Non-pigmented ciliary epithelial cell (primary cell): Measurements from ENCODE around the gene NR4A2.

Source experiments
- DNase-seq: peaks from one replicate; pipeline ENCODE4 v3.0.0-alpha.2; 2010; ENCODE audit warnings: low read depth

Gene NR4A2

DNA sequence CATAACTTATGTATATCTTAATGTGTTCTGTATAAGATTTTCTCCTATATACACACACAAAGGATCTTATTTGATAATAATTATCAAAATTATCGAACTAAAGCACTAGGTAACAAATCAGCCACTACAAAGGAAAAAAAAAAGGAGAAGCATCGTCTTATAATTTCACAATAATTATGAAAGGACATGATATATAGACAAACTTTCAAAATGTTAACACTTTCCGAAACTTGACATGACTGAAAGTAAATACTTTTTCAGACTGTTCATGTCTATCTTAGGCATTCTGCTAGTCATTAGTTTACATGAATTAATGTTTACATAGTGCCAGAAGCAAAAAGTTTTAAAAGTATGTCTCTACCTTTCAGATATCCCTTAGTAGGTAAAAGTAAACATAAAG lies 7.3 kb upstream of the NR4A2 start:
- DNase-seq: no peak

- no peak for DNase-seq
These were observed 6.8 kb upstream of the NR4A2 start for GRCh38 chr2:156339110-156339847.

GRCh38 chr2:156338578-156338977 lies 6.1 kb upstream of the NR4A2 start:
- no peak for DNase-seq

GRCh38 chr2:156334496-156335478 lies 2.3 kb upstream of the NR4A2 start:
- DNase-seq: no peak

DNA sequence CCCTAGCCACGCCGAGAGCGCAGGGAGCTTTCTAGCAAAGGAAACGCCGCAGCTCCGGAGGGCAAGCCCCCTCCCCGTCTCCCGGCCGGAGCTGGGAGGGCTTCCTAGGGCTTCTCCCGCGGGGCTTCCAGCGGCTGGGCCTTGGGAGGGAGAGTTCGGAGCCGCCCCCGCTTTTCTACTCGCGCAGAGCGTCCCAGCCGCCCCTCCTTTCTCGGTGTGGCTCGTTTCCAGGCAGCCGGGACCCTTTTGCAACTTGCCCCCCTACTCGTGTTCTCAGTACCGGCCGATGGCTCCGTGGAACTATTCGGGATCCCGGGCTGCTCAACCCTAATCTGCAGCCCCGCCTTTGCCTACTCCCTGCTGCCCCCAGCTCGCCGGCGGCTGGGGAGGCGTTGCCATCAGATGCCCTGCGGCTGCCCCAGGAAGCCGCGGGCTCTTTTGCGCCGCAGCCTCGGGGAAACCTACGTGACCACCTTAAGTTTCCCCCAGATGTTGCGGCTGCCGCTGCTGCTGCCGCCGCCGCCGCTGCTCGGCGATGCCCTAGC lies 1.5 kb upstream of the NR4A2 start:
- DNase-seq: no peak

GRCh38 chr2:156333274-156333950 lies 891 bp upstream of the NR4A2 start:
- no peak for DNase-seq

DNA sequence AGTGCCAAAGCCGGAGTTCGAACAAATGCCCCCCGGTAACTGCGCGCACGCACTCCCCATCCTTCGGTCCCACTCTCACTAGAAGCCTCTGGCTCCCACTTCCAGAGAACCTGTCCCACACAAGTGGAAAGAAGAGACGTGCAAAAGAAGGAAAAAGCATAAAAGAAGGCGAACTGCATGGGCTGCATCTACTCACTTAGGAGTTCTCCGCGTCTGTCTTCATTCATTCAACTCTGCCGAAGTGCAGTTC lies 312 bp downstream of the NR4A2 start:
- DNase-seq: no peak

- DNase-seq: no peak
These were observed 793 bp downstream of the NR4A2 start for GRCh38 chr2:156331572-156332283.

DNA sequence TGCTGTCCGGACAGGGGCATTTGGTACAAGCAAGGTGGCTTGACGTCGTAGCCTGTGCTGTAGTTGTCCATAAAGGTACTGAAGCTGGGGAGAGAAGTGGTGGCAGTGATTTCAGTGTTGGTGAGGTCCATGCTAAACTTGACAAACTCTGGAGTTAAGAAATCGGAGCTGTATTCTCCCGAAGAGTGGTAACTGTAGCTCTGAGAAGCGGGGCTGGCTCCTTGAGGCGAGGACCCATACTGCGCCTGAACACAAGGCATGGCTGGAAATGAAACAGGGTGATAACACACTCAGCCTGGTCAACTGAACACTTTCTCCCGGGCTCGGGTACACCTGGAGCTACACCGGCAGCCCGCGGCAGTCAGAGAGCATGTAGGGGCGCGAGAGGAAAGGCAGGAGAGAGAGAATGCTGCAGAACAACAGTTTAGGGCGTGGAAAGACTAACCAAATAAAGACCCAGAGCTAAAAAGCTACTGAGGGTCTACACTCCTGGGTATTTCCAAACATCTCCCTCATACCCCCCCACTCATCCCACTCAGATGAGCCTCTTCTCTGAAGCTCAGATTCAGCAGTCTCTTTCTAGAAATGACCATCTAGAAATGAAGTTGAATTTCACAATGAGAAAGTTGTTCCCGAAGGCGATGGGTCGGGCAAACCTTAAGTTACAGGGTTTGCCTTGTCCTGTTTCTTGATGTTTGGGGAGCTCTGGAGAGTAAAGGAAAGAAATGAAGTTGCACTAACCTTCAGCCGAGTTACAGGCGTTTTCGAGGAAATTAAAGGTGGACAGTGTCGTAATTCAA lies 2.4 kb downstream of the NR4A2 start:
- no peak for DNase-seq

GRCh38 chr2:156329031-156329926 lies 3.2 kb downstream of the NR4A2 start:
- DNase-seq: no peak

DNA sequence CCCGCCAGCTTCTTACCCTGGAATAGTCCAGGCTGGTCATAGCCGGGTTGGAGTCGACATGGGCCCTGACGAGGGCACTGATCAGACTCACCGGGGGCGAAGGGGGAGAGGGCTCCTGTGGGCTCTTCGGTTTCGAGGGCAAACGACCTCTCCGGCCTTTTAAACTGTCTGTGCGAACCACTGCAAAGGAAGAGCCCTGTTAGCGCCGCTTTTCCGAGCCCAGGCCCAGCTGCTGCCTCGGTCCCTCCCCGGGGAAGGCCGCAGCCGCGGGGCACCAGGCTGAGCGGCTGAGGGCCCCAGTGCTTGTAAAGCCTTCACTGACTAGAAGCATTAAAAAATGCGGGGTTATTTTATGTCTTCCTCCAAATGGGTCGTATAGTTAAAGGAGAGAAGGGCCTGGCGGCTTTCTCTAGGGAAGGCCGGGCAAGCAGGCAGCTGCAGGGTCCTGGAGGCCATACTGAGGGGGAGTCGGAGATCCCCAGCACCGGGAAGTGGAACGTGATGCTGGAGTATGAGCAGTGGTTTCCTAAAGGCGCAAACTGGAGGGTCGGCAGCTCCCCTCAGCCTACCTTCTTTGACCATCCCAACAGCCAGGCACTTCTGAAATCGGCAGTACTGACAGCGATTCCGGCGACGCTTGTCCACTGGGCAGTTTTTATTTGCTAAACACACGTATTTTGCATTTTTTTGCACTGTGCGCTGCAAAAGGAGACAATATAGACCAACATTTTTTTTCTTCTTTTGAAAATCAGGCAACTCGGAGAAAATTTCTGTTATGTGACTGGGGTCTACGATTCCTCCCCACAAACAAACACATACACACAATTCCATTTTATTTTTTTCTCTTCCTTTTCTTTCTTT lies 4.5 kb downstream of the NR4A2 start:
- DNase-seq: no peak

- DNase-seq: no peak
These were observed 5.9 kb downstream of the NR4A2 start for GRCh38 chr2:156326526-156327095.

DNA sequence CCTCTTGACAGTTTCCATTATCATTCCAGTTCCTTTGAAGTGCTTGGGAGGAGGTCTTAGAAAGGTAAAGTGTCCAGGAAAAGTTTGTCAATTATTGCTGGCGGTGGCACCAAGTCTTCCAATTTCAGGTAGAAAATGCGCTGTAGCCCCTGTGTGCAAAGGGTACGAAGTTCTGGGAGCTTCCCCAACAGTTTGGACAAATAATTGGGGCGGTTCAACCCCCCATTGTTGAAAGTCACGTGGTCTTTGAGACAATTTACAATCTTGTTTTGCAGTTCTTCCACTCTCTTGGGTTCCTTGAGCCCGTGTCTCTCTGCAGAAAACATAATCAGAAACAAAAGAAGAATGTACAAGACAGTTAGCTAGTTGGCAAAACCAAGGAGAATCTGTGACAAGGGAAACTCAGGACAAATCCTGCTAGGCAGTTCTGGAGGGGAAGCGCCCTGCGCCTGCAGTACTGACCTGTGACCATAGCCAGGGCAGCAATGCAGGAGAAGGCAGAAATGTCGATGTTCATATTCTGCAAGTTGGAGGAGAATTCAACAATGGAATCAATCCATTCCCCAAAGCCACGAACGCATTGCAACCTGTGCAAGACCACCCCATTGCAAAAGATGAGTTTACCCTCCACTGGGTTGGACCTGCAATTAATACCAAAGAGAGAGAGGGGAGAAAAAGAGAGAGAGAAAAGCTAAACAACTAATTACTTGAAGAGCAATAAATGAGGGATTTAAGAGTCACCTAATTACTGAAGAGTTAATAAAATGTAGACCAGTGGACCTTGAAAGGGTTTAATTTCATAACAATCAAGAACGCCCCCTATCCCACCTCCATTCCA lies 6.6 kb downstream of the NR4A2 start:
- no peak for DNase-seq

GRCh38 chr2:156323754-156324153 lies 8.8 kb downstream of the NR4A2 start:
- DNase-seq: no peak

- DNase-seq: no peak
These were observed 9.8 kb downstream of the NR4A2 start for GRCh38 chr2:156322686-156323231.

DNA sequence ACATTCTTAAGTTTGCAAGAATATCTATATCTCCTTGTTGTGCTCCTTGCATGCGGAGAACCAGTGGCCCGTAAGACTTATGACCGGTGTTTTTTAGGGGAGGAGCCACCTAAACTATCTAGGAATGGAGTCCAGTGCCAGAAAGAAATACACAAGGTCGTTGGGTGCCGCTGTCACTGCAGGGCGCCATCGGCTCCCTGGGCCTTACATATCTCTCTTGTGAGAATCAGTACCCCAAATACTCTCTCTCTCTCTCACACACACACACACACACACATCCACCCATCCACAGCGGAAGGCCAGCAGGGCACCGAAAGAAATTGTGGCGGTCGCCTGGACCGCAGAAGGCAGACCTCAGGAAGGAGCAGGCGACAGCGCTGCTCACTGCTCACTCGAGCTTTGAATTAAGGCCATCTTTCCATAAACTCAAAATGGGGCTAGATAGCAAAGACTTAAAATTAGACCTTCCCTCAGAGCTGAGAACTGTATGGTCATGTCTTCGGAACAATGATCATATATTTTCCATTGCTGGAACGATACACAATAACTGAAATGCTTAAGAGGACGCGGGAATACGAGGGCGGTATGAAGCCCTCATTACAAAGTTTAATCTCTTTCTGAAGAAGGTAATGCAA lies 10.4 kb downstream of the NR4A2 start:
- no peak for DNase-seq
